DMS79 (cell line): ENCODE data around the gene KRT2.

Experiments used
- DNase-seq: peaks from one replicate; lab custom pipeline; 2025; lab: John Stamatoyannopoulos, UW

The KRT2 gene

DNA sequence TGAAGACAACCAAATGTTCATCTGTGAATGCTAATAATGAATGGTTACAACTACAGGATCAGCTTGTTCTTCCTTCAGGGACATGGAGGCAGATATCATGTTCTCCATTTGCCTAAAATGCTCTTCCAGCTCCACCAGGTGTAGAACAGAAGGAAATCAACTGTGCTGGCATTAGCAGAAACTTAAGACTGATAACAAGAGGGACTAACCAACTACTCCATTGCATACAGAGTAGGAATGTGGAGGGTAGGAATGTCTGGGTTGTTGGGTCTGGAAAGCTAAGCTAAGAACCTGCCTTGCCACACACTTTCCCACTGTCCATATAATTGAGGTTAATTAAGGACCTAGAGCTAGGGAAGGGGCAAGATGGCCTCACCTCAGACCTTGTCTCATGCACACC is 11.4 kb upstream of the KRT2 start:
- DNase-seq: no peak

DNA sequence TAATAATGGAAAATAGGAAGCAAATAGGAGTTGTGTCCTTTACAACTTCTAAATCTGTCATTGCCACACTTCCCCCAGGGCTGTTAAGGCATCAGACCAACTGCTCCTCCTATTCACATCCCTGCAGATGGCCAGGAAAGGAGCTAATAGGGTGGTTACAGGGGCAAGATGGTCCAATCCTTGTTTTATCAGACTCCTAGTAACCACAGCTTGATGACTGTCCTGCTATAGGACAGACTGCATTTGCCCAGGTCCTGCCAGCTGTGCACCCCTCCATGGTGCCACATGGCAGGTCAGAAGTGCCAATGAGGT is 10.9 kb upstream of the KRT2 start:
- no peak for DNase-seq

DNA sequence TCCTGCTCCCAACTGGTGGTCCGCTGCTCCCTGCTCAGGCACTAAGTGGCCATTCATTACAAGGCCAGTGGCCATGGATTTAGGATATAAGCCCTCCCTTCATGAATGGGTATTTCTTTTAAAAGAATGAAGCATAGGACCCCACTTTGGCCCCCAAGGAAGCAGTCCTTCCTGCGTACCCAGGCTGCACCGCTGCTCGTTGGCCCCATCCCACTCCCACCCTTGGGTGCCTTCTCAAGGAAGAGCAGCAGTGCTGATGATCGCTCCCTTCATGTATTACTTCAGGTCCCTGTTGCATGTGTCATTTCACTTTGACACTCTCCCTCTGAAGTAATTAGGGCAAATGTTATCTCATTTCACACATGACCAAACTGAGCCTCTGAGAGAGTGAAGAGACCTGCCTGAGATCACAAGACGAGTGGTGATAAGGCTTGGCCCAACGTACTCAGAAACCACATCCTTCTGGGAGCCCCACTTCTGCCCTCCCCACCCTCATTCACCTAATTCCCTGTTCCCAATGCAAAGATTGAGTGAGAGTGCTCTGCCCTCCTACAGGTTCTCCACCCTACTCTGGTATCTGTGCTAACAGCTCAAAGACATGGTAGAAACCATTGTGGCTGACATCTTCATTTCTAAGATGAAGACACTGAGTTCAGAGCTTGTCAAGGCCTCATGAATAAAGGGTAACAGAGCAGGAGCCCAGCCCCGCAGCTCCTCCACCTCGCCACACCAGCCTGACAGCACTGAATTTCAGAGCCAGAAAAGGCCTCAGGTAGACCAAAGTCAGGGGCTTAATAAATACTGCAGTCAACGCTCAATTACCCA is 10.3 kb upstream of the KRT2 start:
- no peak for DNase-seq

DNA sequence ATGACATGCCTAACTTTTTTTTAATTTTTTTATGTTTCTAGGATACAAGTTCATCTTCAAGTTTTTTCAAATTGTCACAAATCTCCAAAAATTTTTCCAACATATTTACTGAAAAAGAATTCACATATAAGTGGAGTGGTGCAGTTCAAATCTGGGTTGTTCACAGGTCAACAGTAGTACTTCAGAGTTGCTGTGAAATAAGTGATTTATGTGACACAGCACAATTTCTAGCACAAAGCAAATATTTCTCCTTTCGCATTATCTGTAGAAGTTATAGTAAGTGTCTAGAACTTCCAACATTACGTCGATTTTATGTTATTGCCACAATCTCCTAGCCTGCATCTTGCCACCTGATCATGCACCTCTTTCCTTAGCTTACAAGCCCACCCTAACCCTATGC is 9.7 kb upstream of the KRT2 start:
- DNase-seq: no peak

DNA sequence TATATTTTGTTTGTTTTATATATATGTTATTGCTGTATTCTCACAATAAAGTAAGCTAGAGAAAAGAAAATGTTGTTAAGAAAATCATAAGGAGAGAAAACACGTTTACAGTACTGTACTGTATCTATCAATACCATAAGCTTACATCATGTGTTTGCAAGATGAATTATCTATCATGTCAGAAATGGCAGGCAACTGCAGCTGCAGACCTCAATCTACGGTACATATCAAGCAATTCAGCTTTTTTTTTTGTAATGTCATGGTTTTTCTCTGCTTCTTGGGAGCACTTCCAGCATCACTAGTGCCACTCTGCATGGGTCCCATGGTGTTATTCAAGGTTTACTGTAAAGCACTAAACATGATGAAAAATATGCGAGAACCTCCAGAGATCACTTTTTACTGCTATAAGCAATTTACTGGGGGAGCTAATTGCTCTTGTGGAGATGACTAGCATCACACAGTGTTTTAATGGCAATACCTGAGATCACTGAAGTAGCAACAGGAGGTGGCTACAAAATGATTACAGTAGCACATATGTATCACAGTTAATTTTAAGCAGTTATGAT is 9.0 kb upstream of the KRT2 start:
- DNase-seq: no peak

DNA sequence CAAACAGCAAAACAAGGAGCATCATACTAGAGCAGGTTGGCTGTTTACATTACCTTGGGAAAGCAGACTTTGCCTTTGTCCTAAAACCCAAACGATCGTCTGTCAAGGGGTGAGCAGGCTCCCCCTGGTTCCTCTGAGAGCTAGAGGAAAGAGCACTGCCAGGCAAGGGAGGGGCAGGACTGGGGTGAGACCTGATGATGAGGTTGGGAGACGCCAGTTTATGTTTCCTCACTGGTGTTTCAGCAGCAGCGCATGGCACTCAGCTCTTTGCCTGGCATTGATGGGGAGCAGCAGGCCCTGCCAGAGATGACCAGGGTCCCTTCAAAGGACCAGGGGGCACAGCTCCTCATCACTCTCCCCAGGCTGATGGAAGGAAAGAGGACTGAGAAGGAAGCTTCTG is 7.9 kb upstream of the KRT2 start:
- DNase-seq: no peak

DNA sequence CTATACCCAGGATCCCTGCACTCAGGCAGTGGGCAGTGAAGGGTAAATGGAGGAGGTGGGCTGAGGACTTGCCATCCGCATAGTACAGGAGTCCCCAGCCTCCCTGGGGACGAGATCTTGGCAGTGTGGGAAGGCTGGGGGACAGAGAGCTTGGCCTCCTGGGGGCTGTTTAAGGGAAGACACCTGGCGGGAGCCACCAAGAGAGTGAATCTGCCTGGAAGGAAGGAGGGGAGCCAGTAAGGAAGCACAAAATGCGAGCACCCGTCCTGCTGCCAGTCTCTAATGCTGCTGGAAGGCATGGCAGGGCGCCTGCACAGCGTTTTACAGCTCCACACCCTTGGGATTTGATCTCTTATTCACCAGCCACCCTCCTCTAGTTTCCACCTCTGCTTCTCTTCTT is 7.4 kb upstream of the KRT2 start:
- no peak for DNase-seq

DNA sequence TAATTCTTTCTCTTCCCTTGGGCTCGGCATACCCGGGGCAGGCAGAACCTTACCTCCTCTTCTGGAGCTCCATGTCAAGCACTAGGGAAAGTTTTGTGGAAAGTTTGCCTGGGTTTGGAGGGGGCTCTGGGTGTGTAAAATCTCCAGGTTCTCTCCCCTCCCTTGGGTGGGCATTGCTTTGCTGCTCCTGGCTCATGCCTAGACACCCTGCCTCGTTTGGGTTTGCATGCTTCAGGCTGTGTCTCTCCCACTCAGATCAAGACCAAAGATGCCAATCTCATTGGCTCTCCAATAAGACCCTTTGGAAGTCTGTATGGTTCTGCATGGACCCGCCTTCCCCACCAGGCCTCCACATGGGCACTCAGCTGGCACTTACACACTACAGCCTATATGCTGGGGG is 6.2 kb upstream of the KRT2 start:
- no peak for DNase-seq

DNA sequence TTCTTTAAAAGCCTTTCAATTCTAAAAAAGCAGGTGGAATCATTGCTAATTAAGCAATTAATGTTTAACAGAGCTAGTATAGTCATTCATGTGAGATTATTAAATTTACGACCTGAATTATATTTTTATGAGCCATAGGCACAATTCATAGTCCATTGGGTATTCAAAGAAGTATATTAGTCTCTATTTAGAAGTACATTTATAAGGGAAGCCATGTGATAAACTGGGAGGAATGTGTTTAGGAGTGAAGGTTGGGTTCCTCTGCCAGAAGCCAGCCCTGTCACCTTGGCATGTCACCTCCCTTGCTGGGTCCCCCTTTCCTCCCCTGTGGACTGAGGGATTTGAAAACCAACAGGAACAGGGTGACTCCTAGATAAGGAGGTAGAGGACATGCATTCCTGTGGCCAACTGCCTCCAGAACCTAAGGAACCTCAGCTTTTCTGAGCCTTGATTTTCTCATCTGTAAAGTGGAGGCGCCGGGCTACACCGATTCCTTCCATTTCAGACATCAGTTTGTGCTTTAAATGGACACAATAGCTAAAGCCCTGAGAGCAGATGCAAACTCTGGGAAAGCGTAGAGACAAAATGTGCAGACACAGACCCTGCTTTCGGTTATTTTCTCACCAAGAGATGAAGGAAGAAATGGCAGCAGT is 5.4 kb upstream of the KRT2 start:
- DNase-seq: no peak

DNA sequence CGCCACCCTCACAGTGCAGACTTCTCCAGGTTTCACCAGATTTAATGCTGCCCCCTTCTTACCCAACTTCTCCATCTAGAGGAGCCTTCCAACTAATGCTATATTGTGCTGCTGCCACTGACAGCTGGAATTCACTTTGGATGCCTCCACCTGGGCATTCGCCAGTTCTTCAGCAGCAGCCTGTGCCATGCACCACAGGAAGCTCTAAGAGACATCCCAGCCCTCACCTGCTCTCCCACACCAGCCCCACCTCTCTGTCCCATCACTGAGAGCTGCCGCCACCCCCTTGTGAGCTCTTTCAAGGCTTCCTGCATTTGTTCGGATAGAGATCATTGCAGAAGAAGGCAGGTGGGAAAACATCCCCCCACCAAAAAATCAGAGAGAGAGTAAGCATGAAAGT is 4.6 kb upstream of the KRT2 start:
- no peak for DNase-seq

DNA sequence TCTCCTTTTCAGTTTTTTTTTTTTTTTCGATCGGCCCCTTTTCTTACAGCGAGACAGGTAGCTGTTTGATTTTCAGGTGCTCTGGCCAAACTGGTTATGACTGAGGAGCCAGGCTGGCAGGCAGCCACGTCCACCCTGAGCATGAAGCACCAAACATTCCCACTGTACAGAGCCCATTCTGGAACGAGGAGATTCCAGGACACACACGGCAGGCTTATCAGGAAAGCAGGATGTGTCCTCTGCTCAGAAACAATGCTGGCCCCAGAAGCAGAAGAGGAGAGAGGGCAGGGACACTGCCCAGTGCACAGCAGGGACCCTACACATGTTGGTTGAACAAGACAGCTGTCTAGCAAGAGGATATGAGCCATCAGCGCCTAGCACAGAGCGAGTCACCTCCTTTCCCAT is 3.7 kb upstream of the KRT2 start:
- DNase-seq: no peak

DNA sequence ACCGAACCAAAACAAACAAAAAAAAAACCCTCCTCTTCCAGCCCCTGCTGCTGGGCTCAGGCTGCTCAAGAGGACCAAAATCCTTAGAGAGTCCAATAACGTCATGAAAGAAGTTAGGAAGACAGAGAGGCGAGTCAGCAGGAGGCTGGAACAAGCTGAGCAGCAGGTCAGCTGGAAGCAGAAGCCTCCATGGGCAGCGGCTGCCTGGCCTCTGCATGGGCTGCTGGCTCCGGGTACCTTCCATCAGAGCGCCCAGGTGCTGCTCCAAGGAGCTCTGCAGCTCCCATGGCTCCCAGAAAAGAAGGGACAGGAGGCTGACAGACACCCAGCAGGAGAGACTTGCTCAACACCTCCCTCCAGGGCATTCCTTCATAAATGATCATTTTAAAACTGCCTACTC is 3.2 kb upstream of the KRT2 start:
- no peak for DNase-seq

DNA sequence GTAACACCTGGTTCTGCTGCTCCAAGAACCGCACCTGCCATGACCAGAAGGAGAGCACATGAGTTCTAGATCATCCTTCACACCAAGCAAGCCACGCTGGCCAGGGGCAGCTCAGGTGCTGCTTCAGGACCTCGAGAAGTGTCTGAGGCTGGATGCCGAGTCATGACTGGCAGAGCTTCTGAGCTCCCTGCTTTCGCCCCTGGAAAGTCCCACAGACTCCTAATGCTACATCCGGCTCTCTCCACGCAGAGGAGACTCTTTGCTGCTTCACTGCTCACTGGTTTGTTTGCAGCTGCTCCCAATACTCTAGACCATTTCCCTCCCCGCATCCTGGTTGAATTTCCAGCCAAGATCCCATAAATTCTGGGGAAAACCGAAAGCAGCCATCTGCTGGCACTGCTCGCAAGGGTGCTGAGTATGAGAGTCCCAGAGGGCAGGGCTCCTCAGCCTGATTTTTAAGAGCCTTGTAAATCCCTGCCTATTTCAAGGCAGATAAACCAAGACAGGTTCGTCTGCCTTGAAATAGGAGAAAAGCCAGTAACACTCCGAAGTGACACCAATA is 1.4 kb downstream of the KRT2 start:
- no peak for DNase-seq

DNA sequence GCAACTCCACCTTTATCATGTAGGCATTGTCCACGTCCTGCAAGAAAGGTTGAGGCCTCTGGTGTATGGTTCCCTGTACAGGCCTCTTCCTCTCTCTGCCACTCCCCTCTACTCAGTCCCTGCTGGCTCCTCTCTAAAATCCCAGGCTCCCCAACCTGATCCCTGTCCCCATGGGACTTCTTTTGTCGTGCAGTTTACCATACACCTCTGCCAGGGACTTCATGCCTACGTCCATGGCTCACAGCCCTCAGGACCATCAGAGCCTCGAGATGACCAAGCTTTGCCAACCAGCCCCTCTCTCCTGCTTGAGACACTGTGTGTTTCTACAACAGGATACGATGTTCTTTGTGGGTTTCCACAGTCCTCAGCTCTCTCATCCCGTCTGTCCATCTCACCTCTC is 2.9 kb downstream of the KRT2 start:
- no peak for DNase-seq

DNA sequence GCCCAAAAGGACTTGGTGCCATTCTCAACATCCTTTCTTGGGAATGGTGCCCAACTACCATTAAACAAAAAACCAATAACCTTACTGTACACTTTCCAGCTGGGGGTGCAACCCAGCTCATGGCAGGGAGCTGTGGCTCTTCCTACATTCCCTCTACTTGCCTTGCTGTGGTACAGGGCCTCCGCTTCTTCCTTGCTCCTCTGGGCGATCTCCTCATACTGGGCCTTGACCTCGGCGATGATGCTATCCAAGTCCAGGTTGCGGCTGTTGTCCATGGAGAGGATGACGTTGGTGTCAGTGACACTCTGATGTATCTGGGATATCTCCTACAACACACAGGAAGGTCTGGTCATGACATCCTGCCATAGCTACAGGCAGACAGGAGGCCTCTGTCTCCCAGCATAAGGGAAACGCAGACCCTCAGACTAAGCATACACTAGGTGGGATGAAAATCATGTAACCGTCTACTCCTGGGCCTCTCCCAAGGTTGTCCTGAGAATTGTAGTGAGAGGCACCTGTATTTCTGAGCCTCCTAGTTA is 3.9 kb downstream of the KRT2 start:
- no peak for DNase-seq

DNA sequence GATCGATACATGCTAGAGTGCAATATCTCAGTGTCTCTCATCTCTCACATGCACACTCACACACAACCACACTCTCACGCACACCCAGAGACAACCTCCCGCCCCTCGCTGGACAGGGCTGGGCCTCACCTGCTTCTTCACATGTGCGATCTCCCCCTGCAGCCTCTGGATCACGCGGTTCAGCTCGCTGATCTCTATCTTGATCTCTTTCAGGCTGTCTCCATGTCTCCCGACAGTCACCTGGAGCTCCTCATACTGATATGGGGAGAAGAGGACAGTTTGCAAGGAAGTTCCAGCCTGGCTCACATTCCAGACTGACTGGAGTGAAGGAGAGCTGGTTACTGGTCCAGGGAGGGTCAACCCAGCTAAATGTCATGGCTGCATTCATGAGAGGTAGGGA is 4.4 kb downstream of the KRT2 start:
- DNase-seq: no peak

DNA sequence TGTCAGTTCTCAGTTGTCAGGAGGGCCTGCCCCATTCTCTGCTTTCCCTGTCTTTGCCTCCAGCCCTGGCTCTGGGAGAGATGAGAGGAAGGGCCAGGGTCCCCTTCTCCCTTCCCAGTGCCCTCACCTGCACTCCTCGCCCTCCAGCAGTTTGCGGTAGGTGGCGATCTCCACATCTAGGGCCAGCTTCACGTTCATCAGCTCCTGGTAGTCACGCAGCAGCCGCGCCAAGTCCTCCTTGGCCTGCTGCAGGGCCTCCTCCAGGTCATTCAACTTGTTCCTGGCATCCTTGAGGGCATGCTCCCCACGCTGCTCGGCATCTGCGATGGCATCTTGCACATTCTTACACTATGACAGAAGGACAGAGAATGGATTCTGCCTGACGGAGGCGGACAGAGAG is 5.4 kb downstream of the KRT2 start:
- DNase-seq: no peak

DNA sequence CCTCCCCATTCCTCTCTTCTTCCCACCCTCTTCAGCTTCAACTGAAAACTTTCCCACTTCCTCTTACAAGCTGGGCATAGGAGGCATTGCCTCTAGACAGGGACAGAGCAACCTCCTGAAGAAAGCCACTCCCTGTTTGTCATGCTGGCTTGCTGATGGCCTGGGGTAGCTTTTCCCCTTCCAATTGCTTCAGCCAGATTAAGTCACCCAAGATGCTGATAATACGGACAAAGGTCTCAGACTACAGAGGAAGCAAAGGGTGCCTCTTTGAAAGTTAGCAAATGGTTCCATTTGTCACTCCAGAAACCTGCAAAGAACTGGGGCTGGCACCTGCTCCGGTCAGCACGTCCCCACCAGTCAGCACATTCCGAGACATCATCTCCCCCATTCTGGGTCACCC is 6.0 kb downstream of the KRT2 start:
- no peak for DNase-seq

DNA sequence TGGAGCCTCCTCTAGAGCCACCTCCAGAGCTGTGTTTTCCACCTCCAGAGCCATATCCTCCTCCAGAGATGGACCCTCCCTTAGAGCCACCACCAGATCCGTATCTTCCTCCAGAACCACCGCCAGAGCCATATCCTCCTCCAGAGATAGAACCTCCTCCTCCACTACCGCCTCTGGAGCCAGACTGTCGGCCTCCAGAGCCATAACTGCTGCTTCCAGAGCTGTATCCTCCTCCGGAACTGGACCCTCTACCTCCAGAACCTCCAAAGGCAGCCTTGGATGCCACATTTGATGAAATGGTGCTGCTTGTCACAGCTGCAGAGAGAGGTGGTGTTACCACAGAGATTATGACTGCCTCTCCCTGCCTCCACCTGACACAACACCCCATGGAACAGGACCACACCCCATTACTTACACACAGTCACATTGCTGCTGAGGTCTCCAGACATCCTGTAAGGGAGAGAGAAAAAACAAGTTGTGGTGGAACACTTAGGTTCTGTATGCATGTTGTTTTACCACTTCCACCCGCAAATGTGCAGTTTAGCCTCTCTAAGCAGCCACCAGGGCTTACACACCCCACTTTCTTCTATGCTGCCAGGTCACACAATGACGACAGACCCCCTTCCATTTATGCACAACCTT is 6.8 kb downstream of the KRT2 start:
- DNase-seq: no peak

DNA sequence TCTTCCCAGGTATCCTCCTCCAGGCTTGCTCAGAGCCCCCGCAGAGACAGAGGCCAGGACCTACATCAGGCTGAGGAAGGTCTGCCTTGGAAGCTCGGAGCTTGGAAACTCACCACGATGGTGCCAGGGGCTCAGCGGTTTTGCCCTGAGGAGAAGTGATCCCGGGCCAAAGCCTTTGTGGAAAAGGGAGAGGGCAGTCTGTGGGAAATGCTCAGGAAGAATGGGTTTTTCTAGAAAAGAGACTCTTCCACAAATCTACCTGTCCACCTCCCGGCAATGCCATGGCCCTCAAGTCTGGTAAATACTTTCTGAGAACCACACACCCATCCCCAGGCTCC is 8.0 kb downstream of the KRT2 start:
- no peak for DNase-seq

DNA sequence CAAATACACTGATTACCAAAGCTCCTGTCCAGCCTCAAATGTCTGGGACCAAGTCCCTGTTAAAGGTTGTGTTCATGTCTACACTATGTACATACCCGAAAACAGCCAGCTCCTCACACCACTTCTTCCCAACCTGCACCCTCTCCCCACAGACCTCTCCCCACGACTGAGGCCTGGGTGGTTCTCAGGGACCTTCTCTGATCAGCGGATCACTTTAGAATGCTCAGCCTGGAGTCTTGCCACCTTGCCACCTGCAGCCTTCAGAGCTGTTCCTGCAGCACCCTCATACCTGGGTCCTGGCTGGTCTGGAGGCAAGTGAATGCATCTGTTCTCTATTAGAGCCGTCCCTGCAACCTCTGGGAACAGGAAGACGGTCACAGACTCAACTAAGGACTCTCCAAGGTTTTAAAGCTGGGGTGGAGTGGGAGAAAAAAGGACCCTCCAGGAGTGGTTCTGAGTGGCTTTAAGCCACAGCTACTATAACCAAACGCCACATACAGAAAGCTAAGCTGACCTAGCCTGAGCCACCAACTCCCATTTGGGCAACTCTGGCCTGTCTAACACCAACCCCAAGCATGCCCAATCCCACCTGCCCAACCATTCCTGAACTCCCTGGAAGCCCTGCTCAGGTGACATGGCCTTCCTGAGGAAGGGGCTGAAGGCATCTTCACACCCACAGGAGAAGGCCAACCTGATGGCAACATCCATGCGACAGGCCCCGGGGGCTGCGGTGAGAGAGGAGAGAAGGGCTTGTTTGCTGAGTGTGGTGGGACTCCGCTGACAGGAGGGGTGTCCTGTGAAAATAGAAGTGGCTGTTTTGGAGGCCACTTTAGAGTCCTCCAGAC is 8.6 kb downstream of the KRT2 start:
- no peak for DNase-seq

DNA sequence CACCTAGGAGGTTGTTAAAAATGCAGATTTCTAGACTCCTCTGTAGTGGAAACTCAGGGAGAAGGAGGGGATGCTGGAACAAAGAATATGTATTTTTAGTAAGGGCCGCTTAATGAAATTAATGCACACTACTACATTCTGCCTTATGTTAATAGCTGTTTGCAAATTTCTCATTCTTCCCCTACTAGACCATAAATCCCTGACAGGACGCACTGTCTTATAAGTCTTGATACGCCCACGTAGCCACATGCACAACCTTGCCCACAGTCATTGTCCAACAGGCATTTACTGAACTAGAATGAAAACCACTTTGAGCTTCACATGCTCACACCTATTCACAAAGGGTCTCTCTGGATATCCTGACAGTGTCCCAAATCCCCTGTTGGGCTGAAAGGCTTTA is 10.5 kb downstream of the KRT2 start:
- no peak for DNase-seq
